Activated gamma-delta T cell treated with Interleukin-2 at 50 U/mL for 16 hours (primary cell): Measurements from ENCODE around the gene ERC1.
"Not testable (repeated sequence)": the region's sequence is repeated elsewhere in the genome, so short reads cannot be mapped to it uniquely, and the experiment has no call there.

Experiments used
- DNase-seq: peaks from one replicate; pipeline ENCODE4 v3.0.0-alpha.2; 2020

ERC1 gene

GRCh38 chr12:1330477-1330827, 339.4 kb downstream of the ERC1 start:
- no peak for DNase-seq

- no peak for DNase-seq
Observed at GRCh38 chr12:1332327-1332726, 341.3 kb downstream of the ERC1 start.

GRCh38 chr12:1338483-1339177, 347.6 kb downstream of the ERC1 start:
- DNase-seq = no peak

GRCh38 chr12:1339178-1339541, 348.1 kb downstream of the ERC1 start:
- not testable (repeated sequence) for DNase-seq

GRCh38 chr12:1339618-1340319, 348.7 kb downstream of the ERC1 start:
- no peak for DNase-seq

GRCh38 chr12:1341270-1341669, 350.2 kb downstream of the ERC1 start:
- DNase-seq = not testable (repeated sequence)

GRCh38 chr12:1343422-1343821, 352.4 kb downstream of the ERC1 start:
- DNase-seq = no peak

GRCh38 chr12:1344245-1344644, 353.2 kb downstream of the ERC1 start:
- no peak for DNase-seq

GRCh38 chr12:1346126-1346525, 355.1 kb downstream of the ERC1 start:
- DNase-seq = no peak

GRCh38 chr12:1347294-1347693, 356.3 kb downstream of the ERC1 start:
- DNase-seq = no peak

GRCh38 chr12:1348606-1349005, 357.6 kb downstream of the ERC1 start:
- no peak for DNase-seq

- no peak for DNase-seq
Observed at GRCh38 chr12:1350055-1350933, 359.3 kb downstream of the ERC1 start.

GRCh38 chr12:1350934-1351240, 359.9 kb downstream of the ERC1 start:
- no peak for DNase-seq

GRCh38 chr12:1351926-1352325, 360.9 kb downstream of the ERC1 start:
- DNase-seq = no peak

GRCh38 chr12:1353451-1353850, 362.4 kb downstream of the ERC1 start:
- no peak for DNase-seq

GRCh38 chr12:1355396-1355795, 364.4 kb downstream of the ERC1 start:
- DNase-seq = no peak

- not testable (repeated sequence) for DNase-seq
Observed at GRCh38 chr12:1355871-1356270, 364.8 kb downstream of the ERC1 start.

- no peak for DNase-seq
Observed at GRCh38 chr12:1356285-1356684, 365.3 kb downstream of the ERC1 start.

- no peak for DNase-seq
Observed at GRCh38 chr12:1357171-1357570, 366.1 kb downstream of the ERC1 start.

GRCh38 chr12:1357711-1358110, 366.7 kb downstream of the ERC1 start:
- DNase-seq = no peak

- DNase-seq = no peak
Observed at GRCh38 chr12:1360441-1361210, 369.6 kb downstream of the ERC1 start.

- DNase-seq = no peak
Observed at GRCh38 chr12:1362143-1362662, 371.2 kb downstream of the ERC1 start.

- no peak for DNase-seq
Observed at GRCh38 chr12:1365703-1366102, 374.7 kb downstream of the ERC1 start.
